ENCODE data around the gene SOCS7.

- TF ChIP-seq CTCF (conservative IDR thresholded peaks at IDR 0.05; ENCODE audit: low read depth, low read length) = no peak
- no peak for TF ChIP-seq EZH2 (IDR thresholded peaks at IDR 0.05; ENCODE audit: low read length, unreplicated experiment)
- TF ChIP-seq EZH2phosphoT487 (IDR thresholded peaks at IDR 0.05; ENCODE audit: borderline replicate concordance, low read length) = no peak
These were observed 13.1 kb downstream of the SOCS7 start for GRCh38 chr17:38364741-38365140.

Measured in PC-3 (cell line).